ENCODE data around the gene CCNI2.

DNA sequence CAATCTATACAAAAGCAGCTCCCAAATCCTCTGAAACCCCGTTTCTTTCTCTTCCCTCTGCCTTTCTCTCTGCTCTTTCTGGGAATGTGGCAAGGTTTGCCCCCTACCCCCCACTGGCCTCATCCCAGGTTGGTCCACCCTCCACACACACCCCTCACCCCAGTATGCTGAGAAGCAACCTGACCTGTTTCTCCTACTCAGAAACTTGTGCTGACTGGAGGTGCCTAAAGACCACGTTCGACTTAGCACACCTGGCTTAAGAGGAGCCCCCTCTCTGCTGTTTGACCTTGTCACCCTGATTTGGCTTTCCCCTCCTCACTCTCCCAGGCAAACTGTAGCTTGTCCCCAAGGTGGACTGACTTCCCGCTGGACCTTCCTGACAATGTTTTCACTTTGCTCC, 30.9 kb downstream of the CCNI2 start:
- TF ChIP-seq GATA2 (IDR thresholded peaks at IDR 0.05; ENCODE audit: low read depth, low read length), result no peak
- TF ChIP-seq GATA3 (IDR thresholded peaks at IDR 0.05; ENCODE audit: low read depth, low read length), result no peak

All from SH-SY5Y (cell line).